Gastrocnemius medialis (tissue), 4 donors: ENCODE measurements around the gene PRIM2. TPM values are rescaled to one million over a fixed set of nuclear protein-coding genes. Genes with fewer than 3 reads are reported as not detected.

ENCODE experiments used
- ATAC-seq, 2 donors: fragments of 150-250 bp; one replicate each; pipeline ENCODE4 v1.9.1; 2016
- DNase-seq, 2 donors: peaks; one replicate each; pipeline ENCODE4 v3.0.0-alpha.2; 2019
- H3K27ac ChIP-seq, 4 donors: fragments of 200-600 bp; sonication (generic); 1 replicate in 1 of 4; 2 replicates in 3 of 4; pipeline ENCODE4 v1.5.1; 2016 to 2018; ENCODE audit warnings: mild to moderate bottlenecking in 2 of 4, moderate library complexity in 1 of 4
- H3K27me3 ChIP-seq, 3 donors: fragments of 200-600 bp; sonication (generic) in 2 of 3; 1 replicate in 1 of 3; 2 replicates in 2 of 3; pipeline versions ENCODE4 v1.5.1 to v1.6.0; 2016 to 2019; ENCODE audit warnings: mild to moderate bottlenecking in 1 of 3, moderate library complexity in 1 of 3
- H3K36me3 ChIP-seq, 2 donors: fragments of 200-600 bp; sonication (generic) in 1 of 2; one replicate each; pipeline ENCODE4 v1.5.1; 2017 to 2018
- H3K4me1 ChIP-seq, 2 donors: fragments of 200-600 bp; sonication (generic) in 1 of 2; one replicate each; pipeline ENCODE4 v1.5.1; 2016 to 2017; ENCODE audit warnings: mild to moderate bottlenecking in 2 of 2
- H3K4me3 ChIP-seq, 4 donors: fragments of 200-600 bp; sonication (generic) in 3 of 4; 1 replicate in 1 of 4; 2 replicates in 3 of 4; pipeline ENCODE4 v1.5.1; 2016 to 2019; ENCODE audit warnings: mild to moderate bottlenecking in 2 of 4
- H3K9me3 ChIP-seq, 3 donors: fragments of 200-600 bp; sonication (generic) in 2 of 3; 1 replicate in 1 of 3; 2 replicates in 2 of 3; pipeline ENCODE4 v1.5.1; 2016 to 2019
- CTCF ChIP-seq, 5 experiments: fragments of 450-650 bp in 3 of 5; fragments of 200-600 bp in 2 of 5; sonication (generic) in 2 of 5; IDR thresholded peaks in 4 of 5; conservative IDR thresholded peaks in 1 of 5; 1 replicate in 4 of 5; 2 replicates in 1 of 5; pipeline ENCODE4 v1.5.1; 2016 to 2019; ENCODE audit warnings: antibody characterized with exemption in 5 of 5, mild to moderate bottlenecking in 3 of 5, moderate library complexity in 3 of 5
- POLR2A ChIP-seq, 2 donors: fragments of 450-650 bp; IDR thresholded peaks; one replicate each; pipeline ENCODE4 v1.6.1; 2017; ENCODE audit warnings: antibody characterized with exemption in 2 of 2, mild to moderate bottlenecking in 2 of 2, moderate library complexity in 2 of 2
- in situ Hi-C, 4 donors: fragments of 200-750 bp; cut with MboI; loops; one replicate each; pipeline versions ENCODE4 v1.15.0 to v1.8.0; 2017; ENCODE audit warnings: low sequenced_read_pairs in 4 of 4
- intact Hi-C: fragments of 100-400 bp; cut with DNase I; formaldehyde crosslinking; loops from one replicate; pipeline ENCODE4 v1.15.1; 2023; ENCODE audit warnings: low total_unique reads
- total RNA-seq, 4 donors: library from RNA; depleted of rRNA; stranded (reverse); fragments of >200 nt; gene quantifications; one replicate each; pipeline versions ENCODE4 v1.1.0 to v1.2.3, GENCODE V29; 2016

Gene PRIM2
- total RNA-seq, 4 donors from 2014 or later, result 1.9 to 4.8 (median 3.8) TPM

GRCh38 chr6:57302477-57302876 lies 15.0 kb upstream of the PRIM2 start:
- Histone ChIP-seq H3K36me3 (no peaks in the 10 kb centered on the region), H3K27me3 (no peaks in the 10 kb centered on the region), H3K4me1 (peaks cover 0 to 8% of the 10 kb centered on the region in 2 donors), H3K27ac (no peak overlapping the region), H3K9me3 (no peaks in the 10 kb centered on the region), H3K4me3 (no peak overlapping the region)
- intact Hi-C loops (no loop called here), in situ Hi-C loops (loop anchor here in 3 of 4 donors (10.0 to 25.0 kb wide), 3 partner anchors 78 to 215 kb away; partner anchors contain the start of genes ZNF451 (in 2 of the 3) and RAB23 (in 1 of the 3))
- ATAC-seq (no peak), DNase-seq (no peak)
- TF ChIP-seq CTCF (IDR thresholded peaks at IDR 0.05 in 4 of 5, conservative IDR thresholded peaks at IDR 0.05 in 1 of 5) (no peak), POLR2A (IDR thresholded peaks at IDR 0.05) (no peak)

GRCh38 chr6:57303931-57304681 lies 13.3 kb upstream of the PRIM2 start:
- no peak overlapping the region for H3K4me3 ChIP-seq
- in situ Hi-C loops (loop anchor here in 3 of 4 donors (10.0 to 25.0 kb wide), 3 partner anchors 79 to 217 kb away; partner anchors contain the start of genes ZNF451 (in 2 of the 3) and RAB23 (in 1 of the 3)), intact Hi-C loops (no loop called here)
- H3K36me3 ChIP-seq, result no peaks in the 10 kb centered on the region
- TF ChIP-seq CTCF (IDR thresholded peaks at IDR 0.05 in 4 of 5, conservative IDR thresholded peaks at IDR 0.05 in 1 of 5) (no peak), POLR2A (IDR thresholded peaks at IDR 0.05) (no peak)
- DNase-seq (no peak), ATAC-seq (peak; percentile 64)
- H3K27ac ChIP-seq, result peak overlapping the region in 1 of 4 donors; percentile 12
- peaks cover 0 to 8% of the 10 kb centered on the region in 2 donors for H3K4me1 ChIP-seq
- no peaks in the 10 kb centered on the region for H3K9me3 ChIP-seq
- no peaks in the 10 kb centered on the region for H3K27me3 ChIP-seq

DNA sequence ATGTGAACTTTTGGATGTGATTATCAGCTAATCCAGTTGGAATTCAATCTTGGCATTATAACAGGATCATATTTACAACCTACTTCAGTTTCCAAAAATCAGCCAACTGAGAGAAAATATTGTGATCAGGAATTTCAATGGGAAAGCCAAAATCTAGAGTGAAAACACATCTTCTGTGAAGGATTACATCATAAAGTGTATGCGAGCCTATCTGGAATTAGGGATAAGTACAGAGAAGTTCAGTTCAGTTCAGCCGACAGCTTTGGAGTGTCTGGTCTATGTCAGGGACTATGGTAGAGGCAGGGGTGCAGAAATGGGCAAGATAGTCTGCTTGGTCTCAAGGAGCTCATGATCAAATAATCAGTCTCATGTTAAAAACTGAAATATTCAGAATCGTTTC lies 12.3 kb upstream of the PRIM2 start:
- TF ChIP-seq CTCF (IDR thresholded peaks at IDR 0.05 in 4 of 5, conservative IDR thresholded peaks at IDR 0.05 in 1 of 5) (no peak), POLR2A (IDR thresholded peaks at IDR 0.05) (no peak)
- Histone ChIP-seq H3K27ac (peak overlapping the region in 2 of 4 donors; percentile 1 to 16), H3K4me1 (peaks cover 0 to 8% of the 10 kb centered on the region in 2 donors), H3K4me3 (no peak overlapping the region), H3K9me3 (no peaks in the 10 kb centered on the region), H3K36me3 (no peaks in the 10 kb centered on the region), H3K27me3 (no peaks in the 10 kb centered on the region)
- ATAC-seq, result peak; percentile 39 to 57
- no peak for DNase-seq
- intact Hi-C loops, result no loop called here
- in situ Hi-C loops, result loop anchor here in 3 of 4 donors (10.0 to 25.0 kb wide), 3 partner anchors 80 to 218 kb away; partner anchors contain the start of genes ZNF451 (in 2 of the 3) and RAB23 (in 1 of the 3)

GRCh38 chr6:57305761-57306160 lies 11.7 kb upstream of the PRIM2 start:
- no peak for DNase-seq

More at GRCh38 chr6:57305761-57306160, 11.7 kb upstream of the PRIM2 start:
- Histone ChIP-seq H3K36me3 (no peaks in the 10 kb centered on the region), H3K27ac (no peak overlapping the region), H3K4me3 (no peak overlapping the region), H3K9me3 (no peaks in the 10 kb centered on the region), H3K4me1 (peaks cover 0 to 8% of the 10 kb centered on the region in 2 donors), H3K27me3 (no peaks in the 10 kb centered on the region)
- in situ Hi-C loops (loop anchor here in 3 of 4 donors (10.0 to 25.0 kb wide), 3 partner anchors 81 to 218 kb away; partner anchors contain the start of genes ZNF451 (in 2 of the 3) and RAB23 (in 1 of the 3)), intact Hi-C loops (no loop called here)
- TF ChIP-seq POLR2A (IDR thresholded peaks at IDR 0.05), result no peak
- no peak for TF ChIP-seq CTCF (IDR thresholded peaks at IDR 0.05 in 4 of 5, conservative IDR thresholded peaks at IDR 0.05 in 1 of 5)
- no peak for ATAC-seq
